ENCODE data around the gene MAP4K4. TPM values are rescaled to one million over a fixed set of nuclear protein-coding genes. Genes with fewer than 3 reads are reported as not detected.
A peak's percentile ranks its signal among the peaks of the same experiment; 100 is the strongest.

MAP4K4 gene
- total RNA-seq, 4 donors from 2014 or later: 40.0 to 85.5 (median 59.5) TPM

GRCh38 chr2:101854877-101855276 lies 157.4 kb downstream of the MAP4K4 start:
- TF ChIP-seq CTCF (IDR thresholded peaks at IDR 0.05 in 4 of 5, conservative IDR thresholded peaks at IDR 0.05 in 1 of 5) (no peak), POLR2A (IDR thresholded peaks at IDR 0.05) (no peak)
- peak in 1 of 2 donors; percentile 18 for DNase-seq
- H3K4me1 ChIP-seq: no peaks in the 10 kb centered on the region
- no peak overlapping the region for H3K4me3 ChIP-seq
- no peaks in the 10 kb centered on the region for H3K9me3 ChIP-seq
- in situ Hi-C loops (cut with MboI; ENCODE audit: low sequenced_read_pairs in 4 of 4): no loop called here
- intact Hi-C loops (cut with DNase I; ENCODE audit: low total_unique reads): no loop called here
- H3K36me3 ChIP-seq: peaks cover 0 to 19% of the 10 kb centered on the region in 2 donors
- H3K27me3 ChIP-seq: no peaks in the 10 kb centered on the region
- ATAC-seq: peak; percentile 80 to 93
- H3K27ac ChIP-seq: no peak overlapping the region

- ATAC-seq (no peak), DNase-seq (no peak)
- in situ Hi-C loops (cut with MboI; ENCODE audit: low sequenced_read_pairs in 4 of 4): no loop called here
- no peaks in the 10 kb centered on the region for H3K27me3 ChIP-seq
- H3K9me3 ChIP-seq: no peaks in the 10 kb centered on the region
- peaks cover 0 to 27% of the 10 kb centered on the region in 2 donors for H3K36me3 ChIP-seq
- no peak overlapping the region for H3K4me3 ChIP-seq
- TF ChIP-seq POLR2A (IDR thresholded peaks at IDR 0.05) (no peak), CTCF (IDR thresholded peaks at IDR 0.05 in 4 of 5, conservative IDR thresholded peaks at IDR 0.05 in 1 of 5) (no peak)
- no peak overlapping the region for H3K27ac ChIP-seq
- intact Hi-C loops (cut with DNase I; ENCODE audit: low total_unique reads): no loop called here
- H3K4me1 ChIP-seq: no peaks in the 10 kb centered on the region
Observed at GRCh38 chr2:101855776-101856175, 158.3 kb downstream of the MAP4K4 start.

GRCh38 chr2:101858246-101858645 lies 160.7 kb downstream of the MAP4K4 start:
- Histone ChIP-seq H3K4me1 (no peaks in the 10 kb centered on the region), H3K36me3 (peaks cover 0 to 40% of the 10 kb centered on the region in 2 donors), H3K4me3 (no peak overlapping the region), H3K27ac (no peak overlapping the region), H3K9me3 (no peaks in the 10 kb centered on the region), H3K27me3 (no peaks in the 10 kb centered on the region)
- no peak for DNase-seq
- ATAC-seq: no peak
- in situ Hi-C loops (cut with MboI; ENCODE audit: low sequenced_read_pairs in 4 of 4): no loop called here
- intact Hi-C loops (cut with DNase I; ENCODE audit: low total_unique reads): no loop called here
- TF ChIP-seq CTCF (IDR thresholded peaks at IDR 0.05 in 4 of 5, conservative IDR thresholded peaks at IDR 0.05 in 1 of 5) (no peak), POLR2A (IDR thresholded peaks at IDR 0.05) (no peak)

GRCh38 chr2:101858910-101859309 lies 161.4 kb downstream of the MAP4K4 start:
- no peak for DNase-seq
- H3K9me3 ChIP-seq: no peaks in the 10 kb centered on the region
- TF ChIP-seq POLR2A (IDR thresholded peaks at IDR 0.05) (no peak), CTCF (IDR thresholded peaks at IDR 0.05 in 4 of 5, conservative IDR thresholded peaks at IDR 0.05 in 1 of 5) (no peak)
- H3K27ac ChIP-seq: no peak overlapping the region
- intact Hi-C loops (cut with DNase I; ENCODE audit: low total_unique reads): no loop called here
- H3K27me3 ChIP-seq: no peaks in the 10 kb centered on the region
- H3K36me3 ChIP-seq: peaks cover 0 to 46% of the 10 kb centered on the region in 2 donors
- no peak overlapping the region for H3K4me3 ChIP-seq
- H3K4me1 ChIP-seq: no peaks in the 10 kb centered on the region
- in situ Hi-C loops (cut with MboI; ENCODE audit: low sequenced_read_pairs in 4 of 4): no loop called here
- no peak for ATAC-seq

- no peaks in the 10 kb centered on the region for H3K27me3 ChIP-seq
- intact Hi-C loops (cut with DNase I; ENCODE audit: low total_unique reads): no loop called here
- DNase-seq: no peak
- in situ Hi-C loops (cut with MboI; ENCODE audit: low sequenced_read_pairs in 4 of 4): no loop called here
- TF ChIP-seq POLR2A (IDR thresholded peaks at IDR 0.05) (no peak), CTCF (IDR thresholded peaks at IDR 0.05 in 4 of 5, conservative IDR thresholded peaks at IDR 0.05 in 1 of 5) (no peak)
- no peaks in the 10 kb centered on the region for H3K9me3 ChIP-seq
- H3K4me3 ChIP-seq: no peak overlapping the region
- no peak overlapping the region for H3K27ac ChIP-seq
- ATAC-seq: no peak
- H3K4me1 ChIP-seq: no peaks in the 10 kb centered on the region
- H3K36me3 ChIP-seq: peaks cover 0 to 44% of the 10 kb centered on the region in 2 donors
Observed at GRCh38 chr2:101859604-101860003, 162.1 kb downstream of the MAP4K4 start.
